NK-92 (cell line): ENCODE measurements around the gene SMARCE1.

ENCODE experiments used
- DNase-seq: peaks from one replicate; lab custom pipeline; 2025; ENCODE audit not compliant: unreplicated experiment; lab: John Stamatoyannopoulos, UW

The SMARCE1 gene

GRCh38 chr17:40612599-40613244 lies 34.9 kb downstream of the SMARCE1 start:
- no peak for DNase-seq

- no peak for DNase-seq
These were observed 35.7 kb downstream of the SMARCE1 start for GRCh38 chr17:40611840-40612474.

DNA sequence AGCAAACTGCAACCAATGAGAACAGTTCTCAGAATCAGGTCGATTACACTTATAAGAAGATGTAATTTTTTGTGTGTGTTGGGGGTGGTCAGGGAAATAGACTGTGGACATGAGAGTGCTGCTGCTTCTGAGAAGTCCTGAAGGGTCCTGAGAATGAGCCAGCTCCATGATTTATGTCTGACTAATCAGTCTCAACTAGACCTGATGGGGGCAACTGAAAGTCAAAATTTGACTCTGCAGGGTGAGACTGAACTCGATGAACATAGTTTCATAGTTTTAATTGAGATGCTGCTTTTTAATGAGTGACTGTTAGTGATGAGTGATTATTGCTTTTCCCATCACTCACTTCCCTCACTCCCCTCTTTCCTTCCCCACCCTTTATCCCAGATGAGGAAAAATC lies 37.3 kb downstream of the SMARCE1 start:
- DNase-seq: no peak

- DNase-seq: no peak
These were observed 39.5 kb downstream of the SMARCE1 start for GRCh38 chr17:40608061-40608581.

DNA sequence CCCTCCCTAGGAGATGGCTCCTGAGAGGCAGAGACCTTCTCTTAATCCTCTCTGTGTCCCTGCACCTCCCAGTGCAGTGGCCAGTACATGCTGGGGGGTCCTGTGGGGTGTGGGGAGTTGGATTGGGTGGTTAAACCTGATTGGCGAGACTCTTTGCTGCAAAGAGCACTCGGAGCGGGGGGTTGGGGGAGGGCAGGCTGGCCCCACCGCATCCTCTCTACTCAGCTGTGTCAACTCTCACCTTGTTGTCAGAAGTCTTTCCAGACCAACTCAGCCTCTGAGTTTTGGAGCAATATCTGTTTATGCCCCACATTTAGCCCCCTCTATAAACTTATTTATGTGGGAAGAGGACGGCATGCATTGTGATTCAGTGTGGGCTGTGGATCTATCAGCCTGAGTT lies 40.0 kb downstream of the SMARCE1 start:
- DNase-seq: no peak

DNA sequence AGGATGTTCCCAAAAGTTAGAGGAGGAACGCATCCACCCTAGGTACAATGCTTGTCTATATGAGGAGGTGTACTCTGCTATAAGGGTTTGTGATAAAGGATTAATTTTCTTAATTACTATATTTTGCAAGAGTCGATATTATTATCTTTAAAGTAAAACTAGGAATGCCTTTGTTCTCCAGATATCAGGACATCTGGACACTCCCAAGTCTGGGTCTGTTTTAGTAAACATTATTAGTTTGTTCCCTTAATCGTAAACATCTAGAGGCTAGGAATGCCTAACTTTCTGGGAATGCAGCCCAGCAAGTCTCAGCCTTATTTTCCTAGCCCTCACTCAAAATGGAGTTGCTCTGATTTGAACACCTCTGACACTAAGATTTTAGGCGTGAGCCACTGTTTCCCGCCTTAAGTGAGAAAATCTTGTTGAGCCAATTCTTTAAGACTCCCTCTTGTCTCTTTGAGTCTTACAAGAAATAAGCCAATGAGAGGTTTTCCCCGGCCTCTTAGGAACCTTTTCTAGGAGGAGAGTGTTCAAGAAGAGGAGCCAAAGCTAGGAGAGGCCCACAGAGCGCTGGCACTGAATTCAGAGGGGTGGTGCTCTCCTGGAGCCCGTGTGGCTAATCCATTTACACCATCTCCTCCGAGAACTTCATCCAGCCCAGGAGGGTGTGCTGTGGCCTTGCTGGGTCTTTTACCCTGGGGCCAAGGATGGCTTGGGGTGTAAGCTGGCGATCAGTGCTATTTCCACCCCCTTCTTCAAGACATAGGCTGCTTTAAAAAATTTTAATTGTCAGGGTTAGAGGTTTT lies 40.9 kb downstream of the SMARCE1 start:
- DNase-seq: no peak

- DNase-seq: no peak
These were observed 42.3 kb downstream of the SMARCE1 start for GRCh38 chr17:40605306-40605705.

DNA sequence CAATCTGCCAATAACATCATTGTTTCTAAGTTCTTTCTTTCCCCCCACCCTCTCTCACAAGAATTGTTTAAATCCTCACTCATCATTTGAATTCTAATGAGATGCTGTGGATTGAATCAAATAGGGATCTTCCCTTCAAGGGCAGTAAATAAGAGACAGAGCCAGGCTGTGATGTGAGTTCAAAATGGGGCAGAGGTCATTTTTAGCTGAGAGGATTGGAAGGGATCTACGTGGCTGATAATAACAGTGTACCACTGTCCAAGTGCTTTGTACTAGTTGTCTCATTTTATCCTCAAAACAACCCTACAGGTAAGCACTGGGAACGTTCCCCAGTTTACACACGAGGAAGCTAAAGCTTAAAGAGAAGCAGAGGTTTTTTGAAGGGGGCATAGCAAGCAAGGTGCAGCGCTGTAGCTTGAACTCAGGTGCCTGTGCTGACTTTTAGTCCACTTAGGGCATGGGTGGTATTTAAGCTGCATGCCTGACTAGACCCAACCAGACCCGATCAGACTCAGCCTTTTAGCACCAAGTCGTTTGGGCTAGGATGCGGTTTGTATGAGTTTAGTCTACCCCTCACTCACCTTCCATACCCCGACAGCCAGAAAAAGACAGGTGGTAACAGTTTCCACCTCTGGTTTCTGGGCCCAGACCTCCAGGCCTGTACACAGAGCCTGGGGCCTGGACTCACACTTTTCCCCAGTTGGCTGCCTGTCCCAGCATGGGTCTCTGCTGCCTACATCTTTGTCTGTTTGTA lies 43.1 kb downstream of the SMARCE1 start:
- DNase-seq: no peak

DNA sequence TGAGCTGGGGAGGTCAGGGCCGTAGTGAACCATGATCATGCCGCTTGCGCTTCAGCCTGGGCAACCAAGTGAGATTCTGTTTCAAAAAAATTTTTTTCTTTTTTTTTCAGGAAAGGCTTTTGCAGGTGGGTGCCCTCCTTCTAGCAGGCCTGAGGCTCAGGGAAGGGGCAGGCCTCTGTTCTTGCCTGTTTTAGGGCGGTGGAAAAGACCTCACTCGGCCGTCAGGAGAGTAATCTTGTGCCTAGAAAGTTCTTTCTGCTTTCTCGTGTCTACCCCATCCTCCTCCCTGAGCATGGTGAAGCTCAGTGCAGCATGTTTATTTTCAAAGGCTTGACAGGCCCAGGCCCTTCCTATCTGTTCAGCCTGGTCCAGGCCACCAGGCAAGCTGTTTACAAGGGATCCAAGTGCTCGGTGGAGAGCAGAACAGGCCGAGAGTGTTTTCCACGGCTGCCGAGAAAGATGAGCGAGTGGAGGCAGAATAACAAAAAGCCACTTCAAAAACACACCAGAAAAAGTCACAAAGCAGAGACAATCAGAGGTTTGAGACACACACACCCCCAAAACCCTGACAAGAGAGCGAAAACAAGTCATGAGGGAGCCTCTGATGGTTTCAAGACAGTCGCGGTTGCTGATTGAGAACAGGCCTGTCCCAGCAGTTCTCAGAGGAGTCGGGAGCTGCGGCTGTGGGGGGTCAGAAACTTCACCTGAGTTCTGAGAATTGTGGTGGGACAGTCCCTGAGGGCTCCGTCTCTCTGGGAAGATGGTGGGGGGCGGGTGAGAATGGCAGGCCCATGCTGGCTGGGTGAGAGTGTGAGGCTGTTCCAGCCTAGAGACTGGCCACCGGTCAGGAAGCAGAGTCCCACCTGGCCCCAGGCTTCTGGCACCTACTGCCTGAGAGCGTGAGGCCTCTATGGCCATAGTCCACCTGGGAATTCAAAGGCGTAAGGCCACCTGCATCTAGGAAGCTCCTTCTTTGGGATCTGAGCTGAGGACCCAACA lies 44.9 kb downstream of the SMARCE1 start:
- DNase-seq: no peak

GRCh38 chr17:40600486-40601046 lies 47.1 kb downstream of the SMARCE1 start:
- no peak for DNase-seq

DNA sequence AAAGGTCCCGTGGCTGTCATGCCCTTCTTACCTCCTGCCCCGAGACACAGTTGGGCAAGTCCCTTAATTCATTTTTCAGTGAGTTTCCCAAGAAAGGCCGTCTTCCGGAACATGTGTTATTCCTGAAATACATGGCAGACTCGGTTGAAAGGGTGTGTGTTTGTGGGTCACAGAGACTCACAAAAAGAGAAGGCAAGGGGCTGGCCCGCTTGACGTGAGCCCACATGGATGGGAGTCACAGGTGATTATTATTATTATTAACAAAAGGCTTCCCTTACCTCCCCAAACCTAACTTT lies 48.2 kb downstream of the SMARCE1 start:
- no peak for DNase-seq

- DNase-seq: no peak
These were observed 48.8 kb downstream of the SMARCE1 start for GRCh38 chr17:40598619-40599467.

- no peak for DNase-seq
These were observed 49.4 kb downstream of the SMARCE1 start for GRCh38 chr17:40598301-40598618.

DNA sequence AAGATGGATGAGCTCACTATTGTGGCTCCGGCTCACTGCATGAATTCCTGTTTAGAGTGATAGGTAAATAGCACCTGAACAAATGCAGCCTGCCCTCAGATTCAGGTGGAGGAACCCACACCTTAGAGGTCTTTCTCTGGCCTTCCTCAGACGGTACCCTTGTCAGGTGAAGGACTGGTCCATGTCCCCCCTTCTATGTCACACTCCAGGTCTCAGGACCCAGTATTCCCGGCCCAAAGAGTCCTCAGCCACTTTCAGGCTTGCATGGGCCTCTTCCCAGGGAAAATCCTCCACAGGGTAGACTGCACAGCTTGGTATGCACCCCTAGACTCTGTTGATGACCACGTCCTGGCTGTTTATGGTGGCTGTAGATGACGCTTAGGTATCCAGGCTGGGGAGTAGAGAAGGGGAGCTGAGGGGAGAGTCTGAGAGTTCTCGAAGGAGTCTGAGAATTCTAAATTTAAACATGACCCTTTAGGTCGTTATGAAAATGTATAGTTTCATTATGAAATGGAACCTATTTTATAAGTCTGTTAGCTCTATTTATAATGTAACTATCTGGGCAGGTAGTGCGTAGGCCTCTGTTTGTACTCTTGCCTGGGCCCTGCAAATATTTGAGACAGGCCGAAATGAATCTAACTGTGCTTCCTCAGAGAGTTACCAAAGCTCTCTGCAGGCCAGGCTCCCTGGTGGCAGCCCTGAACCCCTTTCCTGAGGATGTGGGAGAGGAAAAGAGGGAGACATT lies 49.9 kb downstream of the SMARCE1 start:
- no peak for DNase-seq

GRCh38 chr17:40597156-40597555 lies 50.5 kb downstream of the SMARCE1 start:
- DNase-seq: no peak

DNA sequence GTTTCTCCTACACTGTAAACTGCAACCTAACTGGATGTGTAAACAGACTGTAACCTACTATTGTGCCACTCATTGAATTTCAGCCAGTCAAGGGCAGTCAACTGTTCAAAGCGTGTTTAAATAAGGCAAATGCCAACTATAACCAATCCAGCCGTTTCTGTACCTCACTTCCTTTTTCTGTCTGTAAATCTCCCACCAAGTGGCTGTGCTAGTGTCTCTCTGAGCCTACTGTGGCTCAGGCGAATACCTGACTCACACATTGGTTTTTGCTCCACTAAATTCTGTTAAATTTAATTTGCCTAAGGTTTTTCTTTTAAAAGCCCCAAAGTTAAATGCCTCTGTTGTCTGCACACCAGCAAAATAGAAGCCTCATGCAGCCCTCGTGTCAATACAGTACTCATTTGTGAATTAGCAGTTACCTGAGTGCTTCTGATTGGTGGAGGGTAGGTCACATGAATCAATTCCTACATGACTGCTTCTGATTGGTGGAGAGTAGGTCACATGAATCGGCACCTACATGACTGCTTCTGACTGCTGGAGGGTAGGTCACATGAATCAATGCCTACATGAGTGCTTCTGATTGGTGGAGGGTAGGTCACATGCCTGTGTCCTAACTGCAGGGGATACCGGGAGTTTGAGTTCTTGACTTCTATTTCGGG lies 51.2 kb downstream of the SMARCE1 start:
- DNase-seq: no peak

DNA sequence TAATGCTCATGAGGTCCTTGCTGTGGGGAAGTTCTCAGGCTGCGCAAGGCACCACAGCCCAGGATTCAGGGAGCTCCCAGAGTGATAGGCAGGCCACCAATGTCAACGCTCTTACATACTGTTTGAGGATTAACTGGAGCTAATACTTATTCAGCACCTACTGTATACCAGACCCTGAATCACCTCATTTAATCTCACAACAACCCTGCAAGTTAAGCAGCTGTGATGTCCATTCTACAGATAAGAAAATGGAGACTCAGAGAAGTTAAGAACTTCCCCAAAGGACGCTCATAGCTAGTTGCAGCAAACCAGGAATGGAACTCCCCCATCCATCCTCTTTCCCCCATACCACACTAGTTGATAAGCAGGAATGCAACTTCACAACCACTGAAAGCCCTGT lies 56.9 kb downstream of the SMARCE1 start:
- DNase-seq: no peak

GRCh38 chr17:40588552-40588951 lies 59.1 kb downstream of the SMARCE1 start:
- DNase-seq: no peak
